Measurements from ENCODE around the gene CCDC159.

Gene CCDC159

DNA sequence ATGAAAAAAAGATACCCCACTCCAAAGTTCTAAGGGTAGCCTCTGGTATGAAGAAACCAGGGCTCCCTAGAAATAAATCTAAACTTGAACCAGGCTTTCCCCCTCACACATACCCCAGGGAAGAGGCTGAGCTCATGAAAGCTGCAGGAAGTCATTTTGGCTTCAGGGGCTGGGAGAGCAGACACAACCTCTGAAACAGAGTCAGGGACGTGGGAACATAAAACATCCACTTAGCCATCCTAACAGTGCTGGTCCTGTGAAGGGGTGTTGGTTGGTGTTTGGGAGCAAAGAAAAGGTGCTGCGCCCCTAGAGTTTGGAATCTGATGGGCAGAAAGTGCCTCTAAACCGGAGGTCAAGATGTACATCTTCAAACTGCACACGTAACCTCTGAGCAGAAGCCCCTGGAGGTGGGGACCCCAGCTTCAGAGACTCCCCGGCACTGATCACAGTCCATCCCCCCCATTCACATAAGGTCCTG lies 22.7 kb upstream of the CCDC159 start:
- no peaks in the 10 kb centered on the region for H3K79me1 ChIP-seq (ENCODE audit: low read length)
- H2BK5ac ChIP-seq (ENCODE audit: low read depth, low read length, poor library complexity), result no peak overlapping the region
- H2AK5ac ChIP-seq (ENCODE audit: low read length), result no peak overlapping the region
- H3K79me2 ChIP-seq (ENCODE audit: control insufficient read depth, insufficient read depth, low read length, poor library complexity), result no peaks in the 10 kb centered on the region
- H3K9me3 ChIP-seq (ENCODE audit: insufficient read depth, low read depth, low read length), result peaks cover 1% of the 10 kb centered on the region
- no peak overlapping the region for H3K4ac ChIP-seq (ENCODE audit: low read depth, low read length)
- DNase-seq, result no peak
- H3K14ac ChIP-seq (ENCODE audit: low read length), result no peak overlapping the region
- no peaks in the 10 kb centered on the region for H3K27me3 ChIP-seq (ENCODE audit: insufficient read depth, low read length)
- no peak overlapping the region for H3K18ac ChIP-seq (ENCODE audit: low read length)
- no peak overlapping the region for H3K4me3 ChIP-seq (ENCODE audit: low read depth, low read length)
- no CpG with 5 or more reads among the region's 5 CpGs for WGBS (ENCODE audit: extremely low coverage, insufficient coverage, insufficient read length)
- no peak overlapping the region for H4K12ac ChIP-seq (ENCODE audit: low read depth, low read length)
- H2BK120ac ChIP-seq (ENCODE audit: insufficient read depth, low read length, poor library complexity), result no peak overlapping the region
- H3K23ac ChIP-seq (ENCODE audit: low read length), result no peak overlapping the region
- peaks cover 0 to 10% of the 10 kb centered on the region in 2 experiments for H3K4me1 ChIP-seq (ENCODE audit: control insufficient read depth in 1 of 2, insufficient read depth in 2 of 2, low read length in 2 of 2)
- H2AFZ ChIP-seq (ENCODE audit: insufficient read depth, low read length, poor library complexity), result no peak overlapping the region
- no peak overlapping the region for H3K4me2 ChIP-seq (ENCODE audit: low read length)
- no peak overlapping the region for H4K8ac ChIP-seq (ENCODE audit: low read depth, low read length)
- H2BK12ac ChIP-seq (ENCODE audit: low read length), result no peak overlapping the region
- no peak overlapping the region for H3K9ac ChIP-seq (ENCODE audit: low read length)
- H3K36me3 ChIP-seq (ENCODE audit: control insufficient read depth in 1 of 2, insufficient read depth in 2 of 2, low read length in 2 of 2), result peaks cover 0 to 3% of the 10 kb centered on the region in 2 experiments
- no peak overlapping the region for H4K91ac ChIP-seq (ENCODE audit: low read depth, low read length)
- no peak overlapping the region for H3K27ac ChIP-seq (ENCODE audit: low read depth, low read length)

GRCh38 chr19:11324079-11324661 lies 22.1 kb upstream of the CCDC159 start:
- no peak overlapping the region for H2BK120ac ChIP-seq (ENCODE audit: insufficient read depth, low read length, poor library complexity)
- H2AFZ ChIP-seq (ENCODE audit: insufficient read depth, low read length, poor library complexity), result no peak overlapping the region
- no peaks in the 10 kb centered on the region for H3K27me3 ChIP-seq (ENCODE audit: insufficient read depth, low read length)
- no peak overlapping the region for H2AK5ac ChIP-seq (ENCODE audit: low read length)
- H3K4ac ChIP-seq (ENCODE audit: low read depth, low read length), result no peak overlapping the region
- no peak overlapping the region for H3K14ac ChIP-seq (ENCODE audit: low read length)
- H3K4me1 ChIP-seq (ENCODE audit: control insufficient read depth in 1 of 2, insufficient read depth in 2 of 2, low read length in 2 of 2), result peaks cover 0 to 10% of the 10 kb centered on the region in 2 experiments
- no peak overlapping the region for H3K27ac ChIP-seq (ENCODE audit: low read depth, low read length)
- no peak overlapping the region for H3K4me3 ChIP-seq (ENCODE audit: low read depth, low read length)
- WGBS (ENCODE audit: extremely low coverage, insufficient coverage, insufficient read length), result no CpG with 5 or more reads among the region's 10 CpGs
- no peak overlapping the region for H3K23ac ChIP-seq (ENCODE audit: low read length)
- no peak overlapping the region for H3K18ac ChIP-seq (ENCODE audit: low read length)
- H2BK12ac ChIP-seq (ENCODE audit: low read length), result no peak overlapping the region
- no peak overlapping the region for H2BK5ac ChIP-seq (ENCODE audit: low read depth, low read length, poor library complexity)
- H4K8ac ChIP-seq (ENCODE audit: low read depth, low read length), result no peak overlapping the region
- H3K4me2 ChIP-seq (ENCODE audit: low read length), result no peak overlapping the region
- H3K79me1 ChIP-seq (ENCODE audit: low read length), result no peaks in the 10 kb centered on the region
- H4K12ac ChIP-seq (ENCODE audit: low read depth, low read length), result no peak overlapping the region
- no peak overlapping the region for H4K91ac ChIP-seq (ENCODE audit: low read depth, low read length)
- no peak overlapping the region for H3K9ac ChIP-seq (ENCODE audit: low read length)
- DNase-seq, result peak; percentile 82 to 83
- no peaks in the 10 kb centered on the region for H3K79me2 ChIP-seq (ENCODE audit: control insufficient read depth, insufficient read depth, low read length, poor library complexity)
- H3K9me3 ChIP-seq (ENCODE audit: insufficient read depth, low read depth, low read length), result peaks cover 1% of the 10 kb centered on the region
- peaks cover 0 to 3% of the 10 kb centered on the region in 2 experiments for H3K36me3 ChIP-seq (ENCODE audit: control insufficient read depth in 1 of 2, insufficient read depth in 2 of 2, low read length in 2 of 2)

GRCh38 chr19:11324748-11325389 lies 21.4 kb upstream of the CCDC159 start:
- Histone ChIP-seq H3K4me2 (ENCODE audit: low read length) (no peak overlapping the region), H3K18ac (ENCODE audit: low read length) (no peak overlapping the region), H3K9me3 (ENCODE audit: insufficient read depth, low read depth, low read length) (peaks cover 1% of the 10 kb centered on the region), H2BK12ac (ENCODE audit: low read length) (no peak overlapping the region), H3K79me2 (ENCODE audit: control insufficient read depth, insufficient read depth, low read length, poor library complexity) (no peaks in the 10 kb centered on the region), H3K79me1 (ENCODE audit: low read length) (no peaks in the 10 kb centered on the region), H2AFZ (ENCODE audit: insufficient read depth, low read length, poor library complexity) (no peak overlapping the region), H3K14ac (ENCODE audit: low read length) (no peak overlapping the region), H3K27me3 (ENCODE audit: insufficient read depth, low read length) (no peaks in the 10 kb centered on the region), H4K8ac (ENCODE audit: low read depth, low read length) (no peak overlapping the region), H2AK5ac (ENCODE audit: low read length) (no peak overlapping the region), H3K4ac (ENCODE audit: low read depth, low read length) (no peak overlapping the region), H4K91ac (ENCODE audit: low read depth, low read length) (no peak overlapping the region), H4K12ac (ENCODE audit: low read depth, low read length) (no peak overlapping the region), H3K23ac (ENCODE audit: low read length) (no peak overlapping the region), H3K4me3 (ENCODE audit: low read depth, low read length) (no peak overlapping the region), H3K4me1 (ENCODE audit: control insufficient read depth in 1 of 2, insufficient read depth in 2 of 2, low read length in 2 of 2) (peaks cover 0 to 10% of the 10 kb centered on the region in 2 experiments), H3K27ac (ENCODE audit: low read depth, low read length) (no peak overlapping the region), H2BK5ac (ENCODE audit: low read depth, low read length, poor library complexity) (no peak overlapping the region), H2BK120ac (ENCODE audit: insufficient read depth, low read length, poor library complexity) (peak overlapping the region; percentile 6), H3K9ac (ENCODE audit: low read length) (no peak overlapping the region), H3K36me3 (ENCODE audit: control insufficient read depth in 1 of 2, insufficient read depth in 2 of 2, low read length in 2 of 2) (peaks cover 0 to 3% of the 10 kb centered on the region in 2 experiments)
- DNase-seq, result no peak
- WGBS (ENCODE audit: extremely low coverage, insufficient coverage, insufficient read length), result no CpG with 5 or more reads among the region's 17 CpGs

GRCh38 chr19:11325544-11325943 lies 20.8 kb upstream of the CCDC159 start:
- Histone ChIP-seq H3K14ac (ENCODE audit: low read length) (no peak overlapping the region), H4K91ac (ENCODE audit: low read depth, low read length) (no peak overlapping the region), H3K4me3 (ENCODE audit: low read depth, low read length) (no peak overlapping the region), H2BK5ac (ENCODE audit: low read depth, low read length, poor library complexity) (no peak overlapping the region), H2BK12ac (ENCODE audit: low read length) (no peak overlapping the region), H4K8ac (ENCODE audit: low read depth, low read length) (no peak overlapping the region), H2AK5ac (ENCODE audit: low read length) (no peak overlapping the region), H3K27ac (ENCODE audit: low read depth, low read length) (no peak overlapping the region), H3K4me1 (ENCODE audit: control insufficient read depth in 1 of 2, insufficient read depth in 2 of 2, low read length in 2 of 2) (peaks cover 0 to 10% of the 10 kb centered on the region in 2 experiments), H3K23ac (ENCODE audit: low read length) (no peak overlapping the region), H3K79me2 (ENCODE audit: control insufficient read depth, insufficient read depth, low read length, poor library complexity) (no peaks in the 10 kb centered on the region), H3K18ac (ENCODE audit: low read length) (no peak overlapping the region), H3K79me1 (ENCODE audit: low read length) (no peaks in the 10 kb centered on the region), H3K36me3 (ENCODE audit: control insufficient read depth in 1 of 2, insufficient read depth in 2 of 2, low read length in 2 of 2) (peaks cover 0 to 3% of the 10 kb centered on the region in 2 experiments), H3K4ac (ENCODE audit: low read depth, low read length) (no peak overlapping the region), H3K4me2 (ENCODE audit: low read length) (no peak overlapping the region), H3K9me3 (ENCODE audit: insufficient read depth, low read depth, low read length) (peaks cover 1% of the 10 kb centered on the region), H2AFZ (ENCODE audit: insufficient read depth, low read length, poor library complexity) (no peak overlapping the region), H2BK120ac (ENCODE audit: insufficient read depth, low read length, poor library complexity) (no peak overlapping the region), H4K12ac (ENCODE audit: low read depth, low read length) (no peak overlapping the region), H3K27me3 (ENCODE audit: insufficient read depth, low read length) (no peaks in the 10 kb centered on the region), H3K9ac (ENCODE audit: low read length) (no peak overlapping the region)
- no peak for DNase-seq
- no CpG with 5 or more reads among the region's 7 CpGs for WGBS (ENCODE audit: extremely low coverage, insufficient coverage, insufficient read length)

Measured in trophoblast cell (in vitro differentiated cells and primary cell).